NCI-H510A treated with DMSO at 0.1 percent for 48 hours (cell line): ENCODE results near the gene YES1.
"Not testable (repeated sequence)": the region's sequence is repeated elsewhere in the genome, so short reads cannot be mapped to it uniquely, and the experiment has no call there.

ENCODE experiments used
- DNase-seq: peaks from one replicate; lab custom pipeline; 2025; lab: John Stamatoyannopoulos, UW

Gene YES1

DNA sequence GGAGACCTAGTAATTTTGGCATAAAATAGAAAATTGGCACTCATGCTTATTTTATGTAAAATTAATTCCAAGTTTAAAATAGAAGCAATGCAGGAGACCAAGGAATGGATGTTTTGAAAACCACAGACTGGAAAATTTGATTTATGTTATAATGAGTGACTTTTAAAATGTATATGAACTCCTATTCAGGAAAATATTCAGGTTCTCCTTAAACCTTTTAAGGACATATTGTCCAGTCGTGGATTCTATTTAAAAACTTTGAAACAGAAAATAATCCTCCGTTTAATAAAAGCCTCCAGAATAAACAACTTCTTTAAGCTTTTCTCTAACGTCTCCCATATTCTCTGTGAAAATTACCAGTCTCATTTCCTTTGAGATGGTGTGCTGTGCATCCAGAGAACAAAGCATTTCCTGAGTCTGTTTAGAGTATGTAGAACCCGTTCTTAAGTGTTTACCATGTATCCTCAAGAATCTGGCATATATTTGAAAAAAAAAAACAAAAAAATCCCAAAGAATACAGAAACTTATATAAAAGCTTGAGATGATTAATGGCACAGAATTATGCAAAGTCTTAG lies 8.6 kb upstream of the YES1 start:
- no peak for DNase-seq

DNA sequence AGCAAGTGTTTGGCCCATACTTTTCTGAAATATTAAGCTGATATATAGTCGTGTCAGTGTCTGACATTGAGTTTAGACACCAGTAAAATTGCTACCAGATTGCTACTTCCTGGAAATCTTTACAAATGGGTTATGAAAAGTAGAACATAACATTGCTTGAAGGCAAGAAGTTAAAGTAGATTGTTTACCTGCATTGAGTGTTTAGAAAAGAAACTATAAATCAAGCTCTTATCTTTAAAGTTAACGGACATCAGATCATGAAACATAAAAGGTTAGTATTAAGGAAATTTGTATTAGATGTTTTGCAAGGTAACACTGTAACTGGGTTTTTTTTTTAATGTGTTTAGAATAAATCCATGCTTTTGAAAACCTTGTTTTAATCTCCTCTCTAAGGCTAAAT lies 4.8 kb upstream of the YES1 start:
- DNase-seq, result no peak

DNA sequence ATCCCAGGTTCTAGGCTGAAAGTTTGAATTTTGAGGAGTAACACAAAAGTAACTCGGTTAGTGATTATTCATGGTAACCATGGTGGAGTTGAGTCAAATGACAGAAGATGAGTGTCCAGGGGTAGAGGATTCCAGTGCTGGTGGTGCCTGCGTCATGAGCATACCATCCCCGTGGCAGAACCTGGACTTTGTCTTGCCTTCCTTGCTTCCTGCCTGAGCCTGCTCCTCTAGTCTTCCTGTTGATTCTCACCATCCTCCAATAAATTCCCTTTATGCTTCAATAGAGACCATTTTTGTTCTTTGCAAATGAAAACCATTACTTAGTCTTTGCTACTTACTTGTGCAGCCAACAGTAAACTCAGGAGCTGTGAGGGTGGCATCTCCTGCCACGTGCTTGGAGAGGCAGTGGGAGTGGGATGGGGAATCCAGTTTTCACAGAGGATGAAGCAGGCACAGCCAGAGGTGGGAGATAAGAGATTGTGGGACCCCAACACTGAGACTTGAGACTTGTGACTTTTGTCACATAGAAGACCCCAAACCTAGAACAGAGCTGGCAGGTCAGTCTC lies 4.1 kb upstream of the YES1 start:
- no peak for DNase-seq

DNA sequence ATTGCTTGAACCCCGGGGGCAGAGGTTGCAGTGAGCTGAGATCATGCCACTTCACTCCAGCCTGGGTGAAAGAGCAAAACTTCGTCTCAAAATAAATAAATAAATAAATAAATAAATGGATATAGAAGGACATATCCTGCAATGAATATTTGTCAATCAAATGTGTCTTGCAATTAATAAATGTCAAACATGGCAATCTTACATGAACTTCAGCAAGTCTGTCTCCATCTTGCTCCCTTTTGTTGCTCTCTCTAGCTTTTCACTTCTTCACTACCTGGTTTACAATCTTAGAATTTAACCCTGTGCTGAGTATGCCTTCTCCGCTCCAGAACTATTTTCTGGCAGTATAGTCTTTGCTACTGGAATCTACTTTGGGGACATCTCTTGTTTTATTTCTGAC lies 3.3 kb upstream of the YES1 start:
- DNase-seq, result no peak

DNA sequence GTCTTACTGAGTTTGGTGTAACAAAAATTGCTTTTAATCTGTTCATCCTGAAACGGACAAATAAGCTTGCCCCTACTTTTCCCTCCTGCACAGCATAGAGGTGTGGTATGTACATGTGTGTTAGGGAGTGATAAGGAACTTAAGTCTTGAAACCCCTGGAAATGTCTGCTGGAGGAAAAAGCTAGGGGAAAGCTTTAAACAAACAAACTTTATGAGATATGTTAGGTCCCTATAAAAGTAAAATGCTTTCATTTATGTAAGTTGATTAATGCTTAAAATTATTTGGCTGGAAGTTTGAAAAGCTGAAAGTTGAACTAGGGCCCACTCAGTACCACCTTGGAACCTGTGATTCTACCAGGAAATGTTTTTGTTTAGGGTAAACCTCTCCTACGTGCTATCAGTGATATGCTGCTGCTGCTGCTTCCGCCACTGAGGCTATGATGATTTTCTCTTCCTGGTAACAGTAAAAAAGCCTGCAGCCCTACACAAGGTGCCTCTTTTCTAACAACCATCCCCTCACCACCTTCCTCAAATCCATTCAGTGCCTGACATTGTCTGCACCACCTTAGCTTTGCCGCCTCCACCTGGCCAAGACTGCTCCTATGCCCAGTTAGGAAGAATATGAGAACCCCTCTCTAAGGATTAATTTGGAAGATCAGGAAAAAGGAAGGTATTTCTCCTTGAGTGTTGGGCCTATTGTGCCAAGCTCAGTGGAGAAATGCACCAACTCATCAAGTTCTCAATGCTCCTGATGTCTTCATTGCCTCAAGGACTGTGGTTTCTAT lies 2.5 kb upstream of the YES1 start:
- no peak for DNase-seq

DNA sequence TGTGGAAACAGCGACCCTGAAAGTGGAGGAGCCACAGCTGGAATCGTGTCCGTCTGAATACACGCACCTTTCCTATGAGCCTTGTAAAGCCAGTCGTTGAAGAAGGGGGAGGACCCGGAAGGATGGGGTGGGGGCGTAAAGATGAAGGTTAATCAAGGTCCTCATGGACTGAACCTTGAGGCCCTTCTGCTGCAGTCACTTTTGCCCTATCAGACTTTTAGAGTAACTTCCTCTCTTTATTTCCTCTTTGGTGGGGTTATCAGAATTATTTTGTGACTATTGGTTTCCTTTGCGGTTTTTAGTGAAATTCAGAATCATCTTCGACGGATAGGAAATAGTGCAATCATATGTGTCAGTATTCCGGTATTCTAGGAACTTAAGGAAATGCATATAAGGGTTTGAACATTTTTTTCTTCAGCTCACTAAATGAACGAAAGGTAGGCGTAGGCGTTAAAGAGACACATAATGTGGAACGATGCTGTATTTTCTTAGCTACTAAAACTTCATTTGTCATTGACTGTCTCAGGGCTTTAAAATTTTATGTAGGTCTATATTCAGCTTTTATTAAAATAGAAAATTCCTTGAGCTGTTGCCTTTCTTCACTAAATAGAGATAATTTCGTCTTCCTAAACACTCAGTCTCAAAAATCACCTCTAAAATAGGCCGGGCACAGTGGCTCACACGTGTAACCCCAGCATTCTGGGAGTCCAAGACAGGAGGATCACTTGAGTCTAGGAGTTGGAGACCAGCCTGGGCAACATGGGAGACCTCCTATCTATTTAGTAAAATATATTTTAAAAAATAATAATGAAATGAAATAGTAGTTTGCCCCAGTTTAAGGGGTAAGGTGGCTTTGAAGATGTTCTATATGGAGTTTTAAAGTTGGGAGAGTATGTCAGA lies 1.4 kb upstream of the YES1 start:
- DNase-seq, result no peak

DNA sequence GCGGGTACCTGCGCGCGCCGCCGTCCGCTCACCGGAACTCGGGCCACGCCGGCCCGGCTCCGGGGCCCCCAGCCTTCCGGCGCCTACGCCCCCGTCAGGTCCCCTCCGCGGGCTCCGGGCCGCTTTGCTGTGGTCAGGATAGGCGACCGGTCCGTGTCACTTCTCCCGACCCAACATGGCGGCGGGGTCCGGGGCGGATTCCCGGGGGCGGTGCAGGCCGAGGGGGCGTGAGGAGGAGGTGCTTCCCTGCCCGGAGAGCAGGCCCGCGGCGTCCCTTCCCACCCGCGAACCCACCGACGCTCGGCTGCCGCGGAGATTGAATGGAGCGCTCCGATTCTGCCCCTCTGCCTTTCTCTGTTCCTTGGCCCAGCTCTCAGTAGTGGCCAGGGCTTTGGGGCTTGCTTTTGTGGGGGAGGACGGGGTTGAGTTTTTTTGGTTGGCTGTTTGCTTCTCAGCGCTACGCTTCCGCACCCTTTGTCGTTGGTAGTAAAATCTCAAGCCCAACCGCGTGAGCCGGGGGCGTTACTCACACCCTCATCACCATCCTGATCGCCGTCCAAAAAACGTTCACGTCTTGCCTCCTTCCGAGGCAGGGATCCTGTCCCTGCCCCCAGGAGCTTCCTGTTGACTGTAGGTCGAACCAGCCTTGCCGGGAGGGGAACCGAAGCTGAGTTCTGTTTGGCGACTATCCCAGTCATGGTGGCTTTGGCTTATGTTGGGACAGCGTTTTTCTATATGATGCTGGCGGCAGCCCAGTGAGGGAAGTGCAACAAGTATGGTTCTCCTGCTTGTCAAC lies 532 bp upstream of the YES1 start:
- peak; percentile 84 for DNase-seq

DNA sequence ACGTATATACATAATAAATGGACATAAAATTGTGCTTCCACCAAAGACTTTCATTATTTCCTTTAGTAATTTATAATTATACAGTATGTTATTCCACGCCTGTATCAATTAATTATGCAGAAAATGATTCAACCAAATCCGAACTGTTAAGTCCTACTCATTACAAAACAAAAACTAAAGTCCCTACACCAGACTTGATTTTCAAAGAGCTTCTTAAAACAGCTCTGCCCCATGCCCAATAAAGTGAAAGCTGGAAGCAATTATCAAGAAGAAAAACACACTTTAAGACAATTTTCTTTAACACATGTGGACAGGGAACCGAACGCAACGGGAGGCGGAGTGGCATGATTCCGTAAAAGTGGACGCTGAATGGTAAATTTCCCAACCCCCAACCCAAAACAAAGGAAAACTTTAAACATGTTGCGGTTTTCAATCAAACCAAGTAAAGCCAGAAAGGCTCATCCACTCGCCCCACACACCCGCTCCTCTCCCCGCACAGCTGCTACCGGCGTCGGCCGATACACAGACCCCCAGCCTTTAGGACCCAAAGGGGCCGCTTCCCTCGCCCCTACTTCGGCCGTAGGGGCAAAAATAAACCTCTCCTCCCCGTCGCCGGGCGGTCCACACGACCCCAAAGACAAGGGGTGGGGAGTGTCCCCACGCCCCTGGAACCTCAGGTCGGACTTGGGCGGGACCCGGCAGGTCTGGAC lies 705 bp downstream of the YES1 start:
- DNase-seq, result no peak

DNA sequence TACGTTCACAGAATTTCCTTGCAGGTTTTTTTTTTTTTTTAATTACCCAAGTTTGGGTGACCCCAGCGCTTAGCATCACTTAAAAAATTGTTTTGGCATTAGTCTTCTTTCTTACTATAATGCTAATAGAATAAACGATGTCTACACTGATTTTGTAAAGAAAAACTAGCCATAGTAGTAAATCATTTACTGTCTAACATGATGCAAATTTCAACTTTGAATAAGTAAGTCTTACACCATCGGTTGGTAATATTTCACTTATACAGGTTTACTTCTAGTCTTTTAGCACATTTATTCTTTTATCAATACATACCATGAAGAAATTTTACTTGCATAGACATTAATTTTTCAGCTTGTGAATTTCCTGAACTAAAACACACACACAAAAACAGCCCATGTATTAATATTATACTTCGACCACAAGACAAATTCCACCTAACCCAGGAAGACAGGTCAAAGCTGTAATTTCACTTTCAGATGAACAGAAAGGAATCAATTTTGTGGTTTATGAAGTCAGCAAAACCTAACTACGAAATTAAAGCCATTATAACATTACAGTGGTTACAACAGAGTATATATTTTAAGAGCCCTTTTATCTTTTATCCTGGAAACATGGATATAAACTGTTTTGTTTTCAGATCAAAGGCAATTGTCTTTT lies 1.9 kb downstream of the YES1 start:
- DNase-seq, result no peak

DNA sequence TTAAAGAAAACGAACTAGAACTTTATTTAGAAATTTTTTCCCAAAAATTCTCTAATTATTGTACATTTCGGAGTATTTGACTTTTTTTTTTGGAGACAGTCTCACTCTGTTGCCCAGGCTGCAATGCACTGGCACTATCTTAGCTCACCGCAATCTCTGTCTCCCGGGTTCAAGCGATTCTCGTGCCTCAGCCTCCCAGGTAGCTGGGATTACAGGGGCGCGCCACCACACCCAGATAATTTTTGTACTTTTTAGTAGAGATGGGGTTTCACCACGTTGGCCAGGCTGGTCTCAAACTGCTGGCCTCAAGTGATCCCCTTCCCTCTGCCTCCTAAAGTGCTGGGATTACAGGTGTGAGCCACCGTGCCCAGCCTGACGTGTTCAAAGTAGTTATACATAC lies 2.8 kb downstream of the YES1 start:
- not testable (repeated sequence) for DNase-seq

DNA sequence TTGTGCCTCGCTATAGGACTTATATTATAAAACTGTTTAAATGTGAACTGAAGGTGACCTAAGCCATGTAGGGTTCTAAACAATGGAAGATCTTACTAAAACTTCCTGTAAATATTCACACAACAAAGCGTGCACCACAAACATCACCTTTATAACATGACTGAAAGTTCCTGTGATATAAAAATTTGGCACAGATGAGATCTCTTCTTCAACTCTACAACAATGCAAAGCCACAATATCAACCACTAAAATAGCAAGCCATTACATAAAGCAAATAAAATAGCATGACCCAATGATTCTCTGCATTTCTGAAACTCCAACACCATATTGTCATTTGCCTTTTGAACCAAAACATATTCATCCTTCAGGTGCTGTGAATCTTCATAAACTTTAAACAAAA lies 3.5 kb downstream of the YES1 start:
- no peak for DNase-seq

DNA sequence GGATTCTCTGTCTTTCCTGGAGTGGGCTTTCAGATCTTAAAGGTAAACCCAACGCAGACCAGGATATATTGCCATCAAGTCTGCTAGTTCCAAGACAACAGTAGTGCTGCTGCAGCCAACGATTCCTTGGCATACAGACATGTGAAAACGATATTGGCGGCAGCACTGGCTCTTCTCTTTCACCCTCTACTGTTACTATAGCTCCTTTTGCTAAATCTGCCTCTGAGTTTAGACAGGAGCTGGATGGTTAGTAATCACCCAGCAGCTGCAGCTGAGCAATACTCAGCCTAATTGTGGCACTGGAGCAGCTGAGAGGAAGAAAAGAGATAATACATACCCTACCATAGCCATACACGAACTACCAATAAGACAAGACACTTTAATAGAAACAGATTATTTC lies 4.0 kb downstream of the YES1 start:
- peak; percentile 6 for DNase-seq

DNA sequence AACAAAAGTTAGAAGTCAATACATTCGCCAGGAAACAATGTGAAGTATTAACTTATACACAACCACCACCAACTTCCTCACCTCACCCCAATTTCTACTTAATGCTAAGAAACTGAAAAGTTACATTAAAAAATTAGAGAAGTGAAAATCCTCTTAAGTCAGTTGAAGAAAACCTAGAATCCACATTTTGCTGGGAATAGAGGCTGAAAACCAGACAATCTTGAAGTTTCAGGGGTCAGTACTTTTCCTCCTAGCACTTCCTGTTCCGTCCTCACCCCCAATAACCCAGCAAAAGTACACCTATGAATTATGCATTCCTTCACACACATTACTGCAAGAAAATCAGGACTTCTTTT lies 6.3 kb downstream of the YES1 start:
- no peak for DNase-seq

DNA sequence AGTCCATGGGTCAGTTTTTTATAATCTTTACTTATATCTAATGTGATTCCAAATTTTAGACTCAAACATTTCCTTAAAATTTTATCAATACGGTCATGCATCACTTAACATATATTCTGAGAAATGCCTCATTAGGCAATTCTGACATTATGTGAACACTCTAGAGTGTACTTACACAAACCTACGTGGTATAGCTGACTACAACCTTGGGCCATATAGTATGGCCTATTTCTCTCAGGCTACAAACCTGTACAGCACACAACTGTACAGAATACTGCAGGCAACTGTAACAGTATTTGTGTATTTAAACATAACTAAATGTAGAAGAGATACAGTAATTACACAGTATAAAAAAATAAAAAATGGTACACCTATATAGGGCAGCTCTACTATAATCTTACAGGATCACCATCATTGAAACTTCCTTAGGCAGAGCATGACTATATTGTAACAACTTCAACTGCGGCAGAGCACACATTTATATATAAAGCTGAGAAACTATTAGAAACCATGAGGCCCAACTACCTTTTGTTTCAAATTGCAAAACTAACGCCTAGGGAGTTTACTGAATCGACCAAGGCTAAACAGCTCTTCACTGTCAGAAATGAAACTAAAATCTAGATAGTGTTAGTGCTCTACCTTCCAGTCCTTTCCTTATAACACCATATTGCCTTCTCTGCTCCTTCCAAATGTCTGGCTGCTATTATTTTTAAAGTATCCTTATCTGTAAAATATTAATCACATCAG lies 6.9 kb downstream of the YES1 start:
- no peak for DNase-seq

DNA sequence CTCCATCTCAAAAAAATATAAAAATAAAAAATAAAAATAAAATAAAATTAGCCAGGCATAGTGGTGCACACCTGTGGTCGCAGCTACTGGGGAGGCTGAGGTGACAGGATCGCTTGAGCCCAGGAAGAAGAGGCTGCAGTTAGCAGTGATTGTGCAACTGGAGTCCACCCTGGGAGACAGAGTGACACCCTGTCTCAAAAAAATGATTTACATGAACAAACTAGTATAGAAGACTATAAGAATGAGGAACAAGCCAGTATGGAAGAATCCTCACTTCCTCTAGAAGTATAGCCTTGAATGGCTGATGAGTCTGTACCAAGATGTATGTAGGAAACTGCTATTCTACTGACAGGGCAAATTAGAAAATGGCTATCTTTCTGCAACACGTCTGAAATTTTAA lies 10.9 kb downstream of the YES1 start:
- DNase-seq, result no peak

DNA sequence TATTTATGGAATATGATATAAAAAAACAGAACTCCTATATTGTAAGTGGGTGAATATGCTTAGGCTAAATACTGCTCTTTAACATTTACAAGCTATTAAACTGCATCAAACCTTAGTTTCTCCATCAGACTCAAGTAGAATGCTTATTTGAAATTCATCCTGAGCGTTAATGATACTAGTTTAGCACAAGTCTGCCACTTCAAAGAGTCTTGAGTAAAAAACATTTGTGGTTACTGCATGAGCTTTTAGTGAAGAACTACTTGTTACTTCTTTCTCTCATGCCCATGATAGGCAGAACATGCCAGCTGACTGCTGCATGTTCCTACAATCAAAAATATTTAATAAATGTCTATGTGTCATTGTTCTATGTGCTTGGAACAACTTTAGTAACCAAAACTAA lies 12.1 kb downstream of the YES1 start:
- no peak for DNase-seq

DNA sequence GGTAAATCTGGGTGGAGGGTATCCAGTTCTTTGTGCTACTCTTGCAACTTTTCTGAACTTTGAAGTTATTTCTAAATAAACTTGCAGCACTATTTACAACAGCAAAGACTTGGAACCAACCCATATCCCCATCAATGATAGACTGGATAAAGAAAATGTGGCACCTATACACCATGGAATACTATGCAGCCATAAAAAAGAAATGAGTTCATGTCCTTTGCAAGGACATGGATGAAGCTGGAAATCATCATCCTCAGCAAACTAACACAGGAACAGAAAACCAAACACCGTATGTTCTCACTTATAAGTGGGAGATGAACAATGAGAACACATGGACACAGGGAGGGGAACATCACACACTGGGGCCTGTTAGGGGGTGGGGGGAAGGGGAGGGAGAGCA lies 16.7 kb downstream of the YES1 start:
- not testable (repeated sequence) for DNase-seq

DNA sequence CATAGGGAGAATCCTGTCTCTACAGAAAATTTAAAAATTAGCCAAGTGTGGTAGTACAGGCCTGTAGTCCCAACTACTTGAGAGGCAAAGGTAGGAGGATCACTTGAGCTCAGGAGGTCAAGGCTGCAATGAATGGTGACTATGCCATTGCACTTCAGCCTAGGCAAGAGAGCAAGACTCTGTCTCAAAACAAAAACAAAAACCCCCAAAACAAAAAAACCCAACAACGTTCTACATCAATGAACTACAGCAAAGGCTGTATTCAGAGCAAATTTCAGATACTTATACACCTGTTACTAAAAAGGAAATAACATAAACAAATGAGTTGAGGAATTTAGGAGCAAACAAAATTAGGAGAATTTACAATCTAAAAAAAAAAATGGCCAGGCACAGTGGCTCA lies 22.6 kb downstream of the YES1 start:
- DNase-seq, result no peak

DNA sequence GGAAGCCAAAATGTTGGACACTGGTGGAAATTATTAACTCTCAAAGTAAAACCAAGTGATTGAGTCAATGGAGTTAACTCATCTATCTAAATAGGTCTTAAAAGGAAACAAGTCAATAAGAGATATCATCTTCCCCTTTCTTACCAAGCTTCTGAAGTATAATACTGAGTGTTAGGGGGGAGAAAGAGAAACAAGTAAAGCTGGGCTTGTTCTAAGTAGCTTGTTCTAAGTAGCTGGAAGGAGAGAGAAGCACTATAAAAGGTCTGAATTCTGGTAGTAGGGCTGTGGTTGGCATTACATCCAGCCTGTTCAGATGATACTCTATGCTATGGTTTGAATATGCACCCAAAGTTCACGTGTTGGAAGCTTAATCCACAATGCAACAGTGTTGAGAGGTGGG lies 26.8 kb downstream of the YES1 start:
- DNase-seq, result no peak
